GM12878 (cell line): Measurements from ENCODE around the gene AHNAK.

ENCODE experiments used
- ATF2 ChIP-seq: IDR thresholded peaks from 2 replicates; pipeline ENCODE4 v1.6.1; 2012; ENCODE audit warnings: low read length, inconsistent platforms
- BHLHE40 ChIP-seq, 2 experiments: fragments of 450-650 bp in 1 of 2; IDR thresholded peaks; 2 replicates each; pipeline ENCODE4 v1.6.1; 2011 to 2017; ENCODE audit warnings: low read depth in 2 of 2, borderline replicate concordance in 1 of 2, improper control_type of control experiment in 1 of 2, low read length in 1 of 2, mild to moderate bottlenecking in 1 of 2
- CHD2 ChIP-seq: IDR thresholded peaks from 2 replicates; pipeline ENCODE4 v1.6.1; 2011; ENCODE audit warnings: low read depth, low read length, improper control_type of control experiment, borderline replicate concordance
- E4F1 ChIP-seq: fragments of 450-650 bp; IDR thresholded peaks from 2 replicates; pipeline ENCODE4 v1.6.1; 2018; ENCODE audit warnings: borderline replicate concordance, mild to moderate bottlenecking; ENCODE audit not compliant: partially characterized antibody
- KDM1A ChIP-seq: fragments of 200-600 bp; sonication (generic); IDR thresholded peaks from 2 replicates; pipeline ENCODE4 v1.6.1; 2016; ENCODE audit warnings: borderline replicate concordance
- MXI1 ChIP-seq: fragments of 150-350 bp; IDR thresholded peaks from 2 replicates; pipeline ENCODE4 v1.6.1; 2011; ENCODE audit warnings: low read depth, mild to moderate bottlenecking, inconsistent platforms, low read length, improper control_type of control experiment
- POLR2A ChIP-seq: IDR thresholded peaks from 2 replicates; pipeline ENCODE4 v1.6.1; 2011; ENCODE audit warnings: low read depth, mild to moderate bottlenecking, low read length
- SMC3 ChIP-seq: IDR thresholded peaks from 2 replicates; pipeline ENCODE4 v1.6.1; 2011; ENCODE audit warnings: low read length, improper control_type of control experiment, borderline replicate concordance
- TCF12 ChIP-seq: IDR thresholded peaks from 2 replicates; pipeline ENCODE4 v1.6.1; 2011; ENCODE audit warnings: low read depth, mild to moderate bottlenecking, low read length
- YY1 ChIP-seq: IDR thresholded peaks from 2 replicates; pipeline ENCODE4 v1.6.1; 2011; ENCODE audit warnings: low read depth, mild to moderate bottlenecking, low read length
- ZNF384 ChIP-seq: IDR thresholded peaks from 2 replicates; pipeline ENCODE4 v1.6.1; 2012; ENCODE audit warnings: low read depth, mild to moderate bottlenecking, low read length, improper control_type of control experiment, borderline replicate concordance
- TF ChIP-seq, protein P1 (sequence below), 3 experiments: IDR thresholded peaks in 2 of 3; conservative IDR thresholded peaks in 1 of 3; 2 replicates each; pipeline ENCODE4 v1.5.1; 2011; ENCODE audit warnings: low read depth in 3 of 3, low read length in 3 of 3, mild to moderate bottlenecking in 3 of 3, control low read depth in 2 of 3, moderate library complexity in 2 of 3, inconsistent platforms in 1 of 3, mixed read lengths in 1 of 3; ENCODE audit not compliant: control insufficient read depth in 2 of 3, insufficient read depth in 1 of 3; ENCODE audit errors: extremely low read depth in 1 of 3
- TF ChIP-seq, protein P2 (sequence below): IDR thresholded peaks from 2 replicates; pipeline ENCODE4 v1.6.1; 2012; ENCODE audit warnings: low read depth, low read length, improper control_type of control experiment

DNA sequence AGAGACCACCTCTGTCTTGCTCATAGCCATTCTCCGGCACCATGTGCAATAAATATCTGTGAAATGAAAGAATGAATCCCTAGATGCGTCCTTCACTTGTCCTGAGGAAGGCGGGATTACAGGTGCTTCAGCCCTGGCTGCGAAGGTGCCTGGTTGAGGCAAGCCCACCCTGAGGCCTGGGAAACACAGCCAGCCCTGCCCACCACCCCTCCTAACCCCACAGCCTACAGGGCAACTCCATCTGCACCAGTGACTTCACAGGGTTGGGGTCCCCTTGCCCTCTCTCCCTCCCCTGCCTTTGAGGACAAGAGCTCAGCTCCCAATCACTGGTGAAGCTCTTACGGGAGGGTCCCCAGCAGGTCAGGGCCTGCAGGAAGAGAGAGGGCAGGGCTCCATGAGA is 145.2 kb downstream of the AHNAK start:
- TF ChIP-seq POLR2A: no peak
- no peak for TF ChIP-seq ATF2
- no peak for TF ChIP-seq YY1
- TF ChIP-seq BHLHE40 (IDR thresholded peaks at IDR 0.05; ENCODE audit: borderline replicate concordance in 1 of 2, low read depth in 2 of 2, low read length in 1 of 2): no peak
- no peak for TF ChIP-seq MXI1
- TF ChIP-seq KDM1A: no peak
- TF ChIP-seq ZNF384: no peak
- TF ChIP-seq, protein P1, sequence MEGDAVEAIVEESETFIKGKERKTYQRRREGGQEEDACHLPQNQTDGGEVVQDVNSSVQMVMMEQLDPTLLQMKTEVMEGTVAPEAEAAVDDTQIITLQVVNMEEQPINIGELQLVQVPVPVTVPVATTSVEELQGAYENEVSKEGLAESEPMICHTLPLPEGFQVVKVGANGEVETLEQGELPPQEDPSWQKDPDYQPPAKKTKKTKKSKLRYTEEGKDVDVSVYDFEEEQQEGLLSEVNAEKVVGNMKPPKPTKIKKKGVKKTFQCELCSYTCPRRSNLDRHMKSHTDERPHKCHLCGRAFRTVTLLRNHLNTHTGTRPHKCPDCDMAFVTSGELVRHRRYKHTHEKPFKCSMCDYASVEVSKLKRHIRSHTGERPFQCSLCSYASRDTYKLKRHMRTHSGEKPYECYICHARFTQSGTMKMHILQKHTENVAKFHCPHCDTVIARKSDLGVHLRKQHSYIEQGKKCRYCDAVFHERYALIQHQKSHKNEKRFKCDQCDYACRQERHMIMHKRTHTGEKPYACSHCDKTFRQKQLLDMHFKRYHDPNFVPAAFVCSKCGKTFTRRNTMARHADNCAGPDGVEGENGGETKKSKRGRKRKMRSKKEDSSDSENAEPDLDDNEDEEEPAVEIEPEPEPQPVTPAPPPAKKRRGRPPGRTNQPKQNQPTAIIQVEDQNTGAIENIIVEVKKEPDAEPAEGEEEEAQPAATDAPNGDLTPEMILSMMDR (IDR thresholded peaks at IDR 0.05 in 2 of 3, conservative IDR thresholded peaks at IDR 0.05 in 1 of 3; ENCODE audit: control insufficient read depth in 2 of 3, extremely low read depth in 1 of 3, insufficient read depth in 1 of 3, low read depth in 3 of 3, low read length in 3 of 3): no peak
- TF ChIP-seq TCF12: no peak
- no peak for TF ChIP-seq E4F1
- TF ChIP-seq, protein P2, sequence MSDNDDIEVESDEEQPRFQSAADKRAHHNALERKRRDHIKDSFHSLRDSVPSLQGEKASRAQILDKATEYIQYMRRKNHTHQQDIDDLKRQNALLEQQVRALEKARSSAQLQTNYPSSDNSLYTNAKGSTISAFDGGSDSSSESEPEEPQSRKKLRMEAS: no peak
- no peak for TF ChIP-seq CHD2
- TF ChIP-seq SMC3: no peak
